K562 (cell line): ENCODE measurements around the gene EBI3. TPM values are rescaled to one million over a fixed set of nuclear protein-coding genes. Genes with fewer than 3 reads are reported as not detected.

Source experiments
- ATAC-seq: fragments of 200-7000 bp; cut with Tn5 transposase; 3 replicates; pipeline ENCODE4 v1.9.1; 2020; ENCODE audit warnings: moderate library complexity
- BruUV-seq: library from RNA; stranded (reverse); fragments of 400-500 nt; replicated peaks from 2 replicates; lab custom pipeline; 2021; lab: Mats Ljungman, UMichigan
- CTCF ChIA-PET: fragments of 300-600 bp; formaldehyde crosslinking; extraction: SDS; loops from one replicate; lab custom pipeline; 2021; ENCODE audit warnings: low intra/inter-chr PET ratio; lab: Yijun Ruan, JAX
- POLR2A ChIA-PET: fragments of 300-600, 350-650 bp; sonication (Branson Sonifier 250); formaldehyde crosslinking; extraction: SDS; loops from one replicate; lab custom pipeline; 2021; ENCODE audit warnings: antibody characterized with exemption, inconsistent platforms; lab: Yijun Ruan, JAX
- DNase-seq, 4 experiments: peaks; one replicate each; pipeline versions ENCODE4 v3.0.0 to v3.0.0-alpha.2; 2011 to 2018; ENCODE audit warnings: low spot score in 3 of 4, mixed read lengths in 3 of 4; ENCODE audit errors: extremely low read depth in 1 of 4
- FAIRE-seq: peaks from 2 replicates; lab custom pipeline; 2011; peaks lifted over from hg19 to GRCh38; lab: Jason Lieb, UNC
- H2AFZ ChIP-seq: 2 replicates; pipeline ENCODE4 v1.6.0; 2011; ENCODE audit warnings: low read depth, low read length, control low read depth, inconsistent platforms
- H3K27ac ChIP-seq: fragments of 200-600 bp; 3 replicates; pipeline ENCODE4 v1.8.0; 2011; ENCODE audit warnings: low read depth, mild to moderate bottlenecking, control low read depth, inconsistent platforms, low read length, moderate library complexity, mixed read lengths; ENCODE audit errors: extremely low read depth
- H3K27me3 ChIP-seq, 2 experiments: fragments of 300-600 bp in 1 of 2; 2 replicates in 1 of 2; 3 replicates in 1 of 2; pipeline versions ENCODE4 v1.6.0 to v1.8.0; 2011; ENCODE audit warnings: inconsistent platforms in 2 of 2, low read length in 2 of 2, mild to moderate bottlenecking in 1 of 2, mixed read lengths in 1 of 2, moderate library complexity in 1 of 2; ENCODE audit not compliant: control insufficient read depth in 2 of 2, insufficient read depth in 2 of 2
- H3K36me3 ChIP-seq: fragments of 300-600 bp; 3 replicates; pipeline ENCODE4 v1.8.0; 2011; ENCODE audit warnings: mild to moderate bottlenecking, low read length, inconsistent platforms; ENCODE audit not compliant: control insufficient read depth, insufficient read depth
- H3K4me1 ChIP-seq, 2 experiments: fragments of 200-600 bp in 1 of 2; replicated peaks in 1 of 2; 2 replicates in 1 of 2; 3 replicates in 1 of 2; pipeline versions ENCODE4 v1.5.1 to v1.8.0; 2011; ENCODE audit warnings: inconsistent platforms in 2 of 2, low read length in 2 of 2, mild to moderate bottlenecking in 1 of 2, mixed read lengths in 1 of 2, moderate library complexity in 1 of 2; ENCODE audit not compliant: control insufficient read depth in 2 of 2, insufficient read depth in 2 of 2
- H3K4me2 ChIP-seq: 2 replicates; pipeline ENCODE4 v1.6.1; 2011; ENCODE audit warnings: low read length, control low read depth, inconsistent platforms, mixed read lengths; ENCODE audit not compliant: insufficient read depth
- H3K4me3 ChIP-seq: fragments of 200-600 bp; sonication (generic), shearing (Covaris generic); 2 replicates; pipeline ENCODE4 v1.5.1; 2016; ENCODE audit warnings: control low read depth, inconsistent platforms
- H3K79me2 ChIP-seq: fragments of 200-600 bp; 3 replicates; pipeline ENCODE4 v1.8.0; 2011; ENCODE audit warnings: low read length, inconsistent platforms; ENCODE audit not compliant: control insufficient read depth, insufficient read depth
- H3K9ac ChIP-seq, 2 experiments: 2 replicates each; pipeline versions ENCODE4 v1.6.0 to v1.6.1; 2011; ENCODE audit warnings: low read depth in 2 of 2, low read length in 2 of 2, control low read depth in 1 of 2, inconsistent platforms in 1 of 2, mild to moderate bottlenecking in 1 of 2, mixed read lengths in 1 of 2; ENCODE audit not compliant: insufficient read depth in 1 of 2
- H3K9me1 ChIP-seq: one replicate; pipeline ENCODE4 v1.6.0; 2011; ENCODE audit warnings: inconsistent platforms, mild to moderate bottlenecking, low read length, moderate library complexity; ENCODE audit not compliant: control insufficient read depth, insufficient read depth
- H3K9me3 ChIP-seq: replicated peaks from 2 replicates; pipeline ENCODE4 v1.5.1; 2011; ENCODE audit warnings: low read depth, low read length, inconsistent platforms; ENCODE audit not compliant: control insufficient read depth, insufficient read depth
- H4K20me1 ChIP-seq: replicated peaks from 2 replicates; pipeline ENCODE4 v1.6.1; 2011; ENCODE audit warnings: low read length, inconsistent platforms, mixed read lengths; ENCODE audit not compliant: control insufficient read depth, insufficient read depth
- GTF2B ChIP-seq: IDR thresholded peaks from 2 replicates; pipeline ENCODE4 v1.6.1; 2011; ENCODE audit not compliant: insufficient read length; ENCODE audit errors: extremely low read depth
- HSF4 ChIP-seq: fragments of 250-450 bp; sonication (Bioruptor Pico); IDR thresholded peaks from 2 replicates; pipeline ENCODE4 v2.1.2; 2022; ENCODE audit warnings: mild to moderate bottlenecking, moderate library complexity, borderline replicate concordance
- MXI1 ChIP-seq: IDR thresholded peaks from 2 replicates; pipeline ENCODE4 v1.6.1; 2011; ENCODE audit warnings: low read depth, mild to moderate bottlenecking, improper control_type of control experiment, low read length
- SMC3 ChIP-seq: conservative IDR thresholded peaks from 2 replicates; pipeline ENCODE4 v1.6.1; 2011; ENCODE audit warnings: low read depth, low read length, improper control_type of control experiment; ENCODE audit not compliant: insufficient read depth
- XRCC4 ChIP-seq: IDR thresholded peaks from one replicate; pipeline ENCODE4 v1.6.1; 2011; ENCODE audit not compliant: insufficient read depth, insufficient read length; ENCODE audit errors: extremely low read depth
- ZNF695 ChIP-seq: fragments of 450-650 bp; formaldehyde crosslinking; IDR thresholded peaks from 2 replicates; pipeline ENCODE4 v1.4.0; 2020; ENCODE audit warnings: mild to moderate bottlenecking, moderate library complexity
- WGBS: fragments of 100-300 bp; shearing (Covaris generic); methylation state at CpG from one replicate; pipeline ENCODE4 v1.1.6; 2016; ENCODE audit warnings: low coverage, mixed read lengths; ENCODE audit not compliant: insufficient coverage; ENCODE audit errors: missing lambda C conversion rate; 5-methylcytosine and 5-hydroxymethylcytosine counted together
- in situ Hi-C: fragments of 300-500 bp; cut with MboI; formaldehyde crosslinking; loops from 4 replicates; pipeline ENCODE4 v1.15.0; 2018; ENCODE audit warnings: inconsistent platforms, mixed read lengths
- intact Hi-C: fragments of 100-400 bp; cut with micrococcal nuclease; formaldehyde crosslinking; loops from 2 replicates; pipeline ENCODE4 v1.14.2; 2022
- polyA plus RNA-seq, 8 experiments: library from polyadenylated mRNA; depleted of rRNA in 4 of 8; stranded (reverse) in 5 of 8; unstranded in 3 of 8; fragments of >200 nt; fragmentation: Nextera tagmentation in 2 of 8; fragmentation: Illumina TruSeq in 1 of 8; extraction: Ambion mirVana in 2 of 8; extraction: Trizol in 1 of 8; gene quantifications; 2 replicates each; pipeline versions ENCODE4 v1.2.1 to v1.2.3, GENCODE V29; 2011 to 2014; ENCODE audit warnings: inconsistent platforms in 1 of 8, missing spikeins in 1 of 8
- total RNA-seq, 7 experiments: library from RNA; depleted of rRNA in 6 of 7; stranded (reverse); fragments of >200 nt in 6 of 7; fragmentation: Illumina TruSeq in 2 of 7; extraction: Trizol in 2 of 7; gene quantifications; 2 replicates each; pipeline versions ENCODE4 v1.2.1 to v1.2.3, GENCODE V29; 2011 to 2021; ENCODE audit warnings: low replicate concordance in 1 of 7

The EBI3 gene
- total and polyA plus RNA-seq, 9 of the 15 experiments (the other 6 are each of a cell fraction or from before 2014, with no cell fraction given), result 0.08 to 0.35 (median 0.22) TPM; not detected in 6

- no peaks in the 10 kb centered on the region for H3K9me1 ChIP-seq
- peaks cover 12 to 23% of the 10 kb centered on the region in 2 experiments; a peak in 3 of 5 replicates for H3K27me3 ChIP-seq
- DNase-seq (peak in 1 of 4 experiments; percentile 3), ATAC-seq (no peak)
- 0 out of 2 replicates have a peak overlapping the region, but pooled peaks have one; percentile 40 for H2AFZ ChIP-seq
- POLR2A ChIA-PET, result interaction anchor here (0.6 to 1.9 kb wide), 4 partner anchors 12 to 166 kb away, joined by 3 to 8 read pairs (median 4); partner anchors contain the start of gene YJU2
- H3K9me3 ChIP-seq, result no peaks in the 10 kb centered on the region
- WGBS, result 23% methylated on average over 13 of the region's 13 CpGs
- in situ Hi-C loops (no loop called here), intact Hi-C loops (no loop called here)
- peak overlapping the region in 1 of 2 experiments; percentile 68; a peak in 2 of 4 replicates for H3K9ac ChIP-seq
- H3K27ac ChIP-seq, result no peak overlapping the region
- H3K4me2 ChIP-seq, result no peak overlapping the region
- no peak overlapping the region for H3K4me3 ChIP-seq
- no peaks in the 10 kb centered on the region for H3K36me3 ChIP-seq
- TF ChIP-seq ZNF695 (CRISPR knock-in tag), result no peak
- TF ChIP-seq GTF2B, result no peak
- TF ChIP-seq XRCC4, result no peak
- no peak for TF ChIP-seq MXI1
- no peak for TF ChIP-seq HSF4
- TF ChIP-seq SMC3, result no peak
- TF ChIP-seq, all 486 proteins: peak for 0
- BruUV-seq, result no TSS peak
- CTCF ChIA-PET, result interaction anchor here (0.6 kb wide), 1 partner anchor 164 kb away, joined by 3 read pairs; no protein-coding TSS in a partner anchor
- Histone ChIP-seq H4K20me1 (no peaks in the 10 kb centered on the region), H3K4me1 (peaks cover 0 to 21% of the 10 kb centered on the region in 2 experiments; a peak in 2 of 5 replicates), H3K79me2 (no peaks in the 10 kb centered on the region)
- FAIRE-seq, result no peak
Observed at GRCh38 chr19:4234862-4235201, 5.5 kb downstream of the EBI3 start.
